Measurements from ENCODE around the gene RGS6.

RGS6 gene

GRCh38 chr14:72070458-72070857 is 138.2 kb downstream of the RGS6 start:
- DNase-seq (ENCODE audit: low read depth in 2 of 2, low spot score in 1 of 2): no peak

- no peak for DNase-seq (ENCODE audit: low read depth in 2 of 2, low spot score in 1 of 2)
These were observed 143.6 kb downstream of the RGS6 start for GRCh38 chr14:72075649-72076334.

GRCh38 chr14:72081137-72081536 is 148.9 kb downstream of the RGS6 start:
- no peak for DNase-seq (ENCODE audit: low read depth in 2 of 2, low spot score in 1 of 2)

GRCh38 chr14:72084935-72085334 is 152.7 kb downstream of the RGS6 start:
- DNase-seq (ENCODE audit: low read depth in 2 of 2, low spot score in 1 of 2): no peak

- no peak for DNase-seq (ENCODE audit: low read depth in 2 of 2, low spot score in 1 of 2)
These were observed 157.4 kb downstream of the RGS6 start for GRCh38 chr14:72089625-72090024.

- no peak for DNase-seq (ENCODE audit: low read depth in 2 of 2, low spot score in 1 of 2)
These were observed 162.8 kb downstream of the RGS6 start for GRCh38 chr14:72094844-72095582.

- no peak for DNase-seq (ENCODE audit: low read depth in 2 of 2, low spot score in 1 of 2)
These were observed 165.0 kb downstream of the RGS6 start for GRCh38 chr14:72097173-72097783.

- DNase-seq (ENCODE audit: low read depth in 2 of 2, low spot score in 1 of 2): no peak
These were observed 166.0 kb downstream of the RGS6 start for GRCh38 chr14:72098210-72098609.

- DNase-seq (ENCODE audit: low read depth in 2 of 2, low spot score in 1 of 2): no peak
These were observed 167.3 kb downstream of the RGS6 start for GRCh38 chr14:72099566-72099965.

GRCh38 chr14:72104011-72104613 is 171.9 kb downstream of the RGS6 start:
- peak in 1 of 2 donors; percentile 4 for DNase-seq (ENCODE audit: low read depth in 2 of 2, low spot score in 1 of 2)

- DNase-seq (ENCODE audit: low read depth in 2 of 2, low spot score in 1 of 2): no peak
These were observed 179.7 kb downstream of the RGS6 start for GRCh38 chr14:72111911-72112310.

- no peak for DNase-seq (ENCODE audit: low read depth in 2 of 2, low spot score in 1 of 2)
These were observed 186.6 kb downstream of the RGS6 start for GRCh38 chr14:72118841-72119240.

GRCh38 chr14:72120315-72120714 is 188.1 kb downstream of the RGS6 start:
- no peak for DNase-seq (ENCODE audit: low read depth in 2 of 2, low spot score in 1 of 2)

- DNase-seq (ENCODE audit: low read depth in 2 of 2, low spot score in 1 of 2): no peak
These were observed 191.5 kb downstream of the RGS6 start for GRCh38 chr14:72123755-72124154.

GRCh38 chr14:72124171-72124570 is 191.9 kb downstream of the RGS6 start:
- DNase-seq (ENCODE audit: low read depth in 2 of 2, low spot score in 1 of 2): no peak

GRCh38 chr14:72126091-72126490 is 193.9 kb downstream of the RGS6 start:
- no peak for DNase-seq (ENCODE audit: low read depth in 2 of 2, low spot score in 1 of 2)

GRCh38 chr14:72126561-72126960 is 194.3 kb downstream of the RGS6 start:
- no peak for DNase-seq (ENCODE audit: low read depth in 2 of 2, low spot score in 1 of 2)

GRCh38 chr14:72128629-72129028 is 196.4 kb downstream of the RGS6 start:
- DNase-seq (ENCODE audit: low read depth in 2 of 2, low spot score in 1 of 2): no peak

- DNase-seq (ENCODE audit: low read depth in 2 of 2, low spot score in 1 of 2): no peak
These were observed 197.1 kb downstream of the RGS6 start for GRCh38 chr14:72129291-72129690.

- no peak for DNase-seq (ENCODE audit: low read depth in 2 of 2, low spot score in 1 of 2)
These were observed 208.9 kb downstream of the RGS6 start for GRCh38 chr14:72141084-72141483.

- DNase-seq (ENCODE audit: low read depth in 2 of 2, low spot score in 1 of 2): no peak
These were observed 210.1 kb downstream of the RGS6 start for GRCh38 chr14:72142328-72142727.

GRCh38 chr14:72146241-72146640 is 214.0 kb downstream of the RGS6 start:
- DNase-seq (ENCODE audit: low read depth in 2 of 2, low spot score in 1 of 2): no peak
